ENCODE measurements around the gene XPO6.

XPO6 gene

GRCh38 chr16:28188085-28188916 lies 23.5 kb downstream of the XPO6 start:
- TF ChIP-seq POLR2AphosphoS5 (IDR thresholded peaks at IDR 0.05; ENCODE audit: low read depth, low read length), result no peak
- no peak for TF ChIP-seq TAF1 (IDR thresholded peaks at IDR 0.05; ENCODE audit: low read depth, low read length)
- peak; percentile 94 for TF ChIP-seq SPI1 (IDR thresholded peaks at IDR 0.05; ENCODE audit: low read depth, low read length)
- TF ChIP-seq POU2F2 (IDR thresholded peaks at IDR 0.05; ENCODE audit: low read depth, low read length), result peak; percentile 45; the same call in 1 of the 2 replicates
- TF ChIP-seq POLR2A (IDR thresholded peaks at IDR 0.05; ENCODE audit: low read depth, low read length), result 0 out of 2 replicates have a peak, but pooled peaks have one; percentile 21
- TF ChIP-seq PAX5 (IDR thresholded peaks at IDR 0.05; ENCODE audit: insufficient read depth, low read length, severe bottlenecking), result no peak
- peak; percentile 94 for FAIRE-seq
- DNase-seq (ENCODE audit: insufficient read length, low spot score), result no peak

GRCh38 chr16:28187595-28188004 lies 24.2 kb downstream of the XPO6 start:
- FAIRE-seq, result peak; percentile 89

GRCh38 chr16:28186752-28187151 lies 25.0 kb downstream of the XPO6 start:
- DNase-seq (ENCODE audit: insufficient read length, low spot score) (no peak), FAIRE-seq (no peak)
- TF ChIP-seq SPI1 (IDR thresholded peaks at IDR 0.05; ENCODE audit: low read depth, low read length) (no peak), TAF1 (IDR thresholded peaks at IDR 0.05; ENCODE audit: low read depth, low read length) (no peak), POLR2A (IDR thresholded peaks at IDR 0.05; ENCODE audit: low read depth, low read length) (no peak), POLR2AphosphoS5 (IDR thresholded peaks at IDR 0.05; ENCODE audit: low read depth, low read length) (no peak)

More at GRCh38 chr16:28187595-28188004, 24.2 kb downstream of the XPO6 start:
- TF ChIP-seq POLR2A (IDR thresholded peaks at IDR 0.05; ENCODE audit: low read depth, low read length) (peak; percentile 40; the same call in 1 of the 2 replicates), TAF1 (IDR thresholded peaks at IDR 0.05; ENCODE audit: low read depth, low read length) (no peak)
- DNase-seq (ENCODE audit: insufficient read length, low spot score), result no peak

GRCh38 chr16:28185696-28186095 lies 26.1 kb downstream of the XPO6 start:
- no peak for DNase-seq (ENCODE audit: insufficient read length, low spot score)
- TF ChIP-seq POLR2A (IDR thresholded peaks at IDR 0.05; ENCODE audit: low read depth, low read length) (no peak), POU2F2 (IDR thresholded peaks at IDR 0.05; ENCODE audit: low read depth, low read length) (no peak), POLR2AphosphoS5 (IDR thresholded peaks at IDR 0.05; ENCODE audit: low read depth, low read length) (no peak), SPI1 (IDR thresholded peaks at IDR 0.05; ENCODE audit: low read depth, low read length) (no peak), TAF1 (IDR thresholded peaks at IDR 0.05; ENCODE audit: low read depth, low read length) (no peak), PAX5 (IDR thresholded peaks at IDR 0.05; ENCODE audit: insufficient read depth, low read length, severe bottlenecking) (no peak)
- FAIRE-seq, result no peak

- FAIRE-seq, result no peak
- DNase-seq (ENCODE audit: insufficient read length, low spot score), result no peak
- TF ChIP-seq PAX5 (IDR thresholded peaks at IDR 0.05; ENCODE audit: insufficient read depth, low read length, severe bottlenecking), result no peak
- no peak for TF ChIP-seq POU2F2 (IDR thresholded peaks at IDR 0.05; ENCODE audit: low read depth, low read length)
- TF ChIP-seq SPI1 (IDR thresholded peaks at IDR 0.05; ENCODE audit: low read depth, low read length), result no peak
- no peak for TF ChIP-seq TAF1 (IDR thresholded peaks at IDR 0.05; ENCODE audit: low read depth, low read length)
- no peak for TF ChIP-seq POLR2AphosphoS5 (IDR thresholded peaks at IDR 0.05; ENCODE audit: low read depth, low read length)
- no peak for TF ChIP-seq POLR2A (IDR thresholded peaks at IDR 0.05; ENCODE audit: low read depth, low read length)
Measured at GRCh38 chr16:28184625-28185024, 27.1 kb downstream of the XPO6 start.

GRCh38 chr16:28183930-28184329 lies 27.8 kb downstream of the XPO6 start:
- DNase-seq (ENCODE audit: insufficient read length, low spot score) (no peak), FAIRE-seq (no peak)
- TF ChIP-seq SPI1 (IDR thresholded peaks at IDR 0.05; ENCODE audit: low read depth, low read length) (no peak), POLR2AphosphoS5 (IDR thresholded peaks at IDR 0.05; ENCODE audit: low read depth, low read length) (no peak), TAF1 (IDR thresholded peaks at IDR 0.05; ENCODE audit: low read depth, low read length) (no peak), POU2F2 (IDR thresholded peaks at IDR 0.05; ENCODE audit: low read depth, low read length) (no peak), POLR2A (IDR thresholded peaks at IDR 0.05; ENCODE audit: low read depth, low read length) (no peak), PAX5 (IDR thresholded peaks at IDR 0.05; ENCODE audit: insufficient read depth, low read length, severe bottlenecking) (no peak)

- DNase-seq (ENCODE audit: insufficient read length, low spot score) (no peak), FAIRE-seq (no peak)
- TF ChIP-seq TAF1 (IDR thresholded peaks at IDR 0.05; ENCODE audit: low read depth, low read length), result no peak
- no peak for TF ChIP-seq PAX5 (IDR thresholded peaks at IDR 0.05; ENCODE audit: insufficient read depth, low read length, severe bottlenecking)
- TF ChIP-seq SPI1 (IDR thresholded peaks at IDR 0.05; ENCODE audit: low read depth, low read length), result no peak
- no peak for TF ChIP-seq POLR2AphosphoS5 (IDR thresholded peaks at IDR 0.05; ENCODE audit: low read depth, low read length)
- TF ChIP-seq POLR2A (IDR thresholded peaks at IDR 0.05; ENCODE audit: low read depth, low read length), result no peak
- no peak for TF ChIP-seq POU2F2 (IDR thresholded peaks at IDR 0.05; ENCODE audit: low read depth, low read length)
Measured at GRCh38 chr16:28183484-28183883, 28.3 kb downstream of the XPO6 start.

- TF ChIP-seq TAF1 (IDR thresholded peaks at IDR 0.05; ENCODE audit: low read depth, low read length), result no peak
- TF ChIP-seq PAX5 (IDR thresholded peaks at IDR 0.05; ENCODE audit: insufficient read depth, low read length, severe bottlenecking), result no peak
- no peak for TF ChIP-seq POLR2A (IDR thresholded peaks at IDR 0.05; ENCODE audit: low read depth, low read length)
- TF ChIP-seq SPI1 (IDR thresholded peaks at IDR 0.05; ENCODE audit: low read depth, low read length), result no peak
- DNase-seq (ENCODE audit: insufficient read length, low spot score) (no peak), FAIRE-seq (no peak)
Measured at GRCh38 chr16:28182801-28183200, 29.0 kb downstream of the XPO6 start.

GRCh38 chr16:28182183-28182582 lies 29.6 kb downstream of the XPO6 start:
- DNase-seq (ENCODE audit: insufficient read length, low spot score) (no peak), FAIRE-seq (peak; percentile 74)
- TF ChIP-seq PAX5 (IDR thresholded peaks at IDR 0.05; ENCODE audit: insufficient read depth, low read length, severe bottlenecking), result no peak
- TF ChIP-seq POU2F2 (IDR thresholded peaks at IDR 0.05; ENCODE audit: low read depth, low read length), result 0 out of 2 replicates have a peak, but pooled peaks have one; percentile 32
- TF ChIP-seq SPI1 (IDR thresholded peaks at IDR 0.05; ENCODE audit: low read depth, low read length), result no peak
- no peak for TF ChIP-seq TAF1 (IDR thresholded peaks at IDR 0.05; ENCODE audit: low read depth, low read length)
- TF ChIP-seq POLR2AphosphoS5 (IDR thresholded peaks at IDR 0.05; ENCODE audit: low read depth, low read length), result 0 out of 2 replicates have a peak, but pooled peaks have one; percentile 58
- TF ChIP-seq POLR2A (IDR thresholded peaks at IDR 0.05; ENCODE audit: low read depth, low read length), result peak; percentile 52; the same call in 1 of the 2 replicates
